Liver (tissue), 9 donors: ENCODE measurements around the gene JAK1. TPM values are rescaled to one million over a fixed set of nuclear protein-coding genes. Genes with fewer than 3 reads are reported as not detected.

Source experiments
- DNase-seq: peaks from one replicate; pipeline ENCODE4 v3.0.0-alpha.2; 2017; ENCODE audit warnings: low spot score
- H3K27ac ChIP-seq, 2 donors: one replicate each; pipeline ENCODE4 v1.7.0; 2013; ENCODE audit warnings: inconsistent platforms in 2 of 2, low read length in 2 of 2, control low read depth in 1 of 2, low read depth in 1 of 2, mild to moderate bottlenecking in 1 of 2
- H3K27me3 ChIP-seq, 4 donors: one replicate each; pipeline versions ENCODE4 v1.6.1 to v1.7.0; 2013; ENCODE audit warnings: low read length in 3 of 4, inconsistent platforms in 1 of 4, mild to moderate bottlenecking in 1 of 4, moderate library complexity in 1 of 4; ENCODE audit not compliant: control insufficient read depth in 4 of 4, insufficient read depth in 4 of 4
- H3K36me3 ChIP-seq, 4 donors: one replicate each; pipeline versions ENCODE4 v1.6.1 to v1.7.0; 2013; ENCODE audit warnings: low read length in 3 of 4, mild to moderate bottlenecking in 3 of 4, low read depth in 1 of 4, moderate library complexity in 1 of 4; ENCODE audit not compliant: control insufficient read depth in 4 of 4, insufficient read depth in 3 of 4
- H3K4me1 ChIP-seq, 4 donors: one replicate each; pipeline versions ENCODE4 v1.6.1 to v1.7.0; 2013; ENCODE audit warnings: low read length in 3 of 4, mild to moderate bottlenecking in 3 of 4, moderate library complexity in 1 of 4; ENCODE audit not compliant: control insufficient read depth in 4 of 4, insufficient read depth in 4 of 4
- H3K4me3 ChIP-seq, 3 donors: one replicate each; pipeline versions ENCODE4 v1.6.1 to v1.7.0; 2013; ENCODE audit warnings: low read length in 3 of 3, control low read depth in 1 of 3, low read depth in 1 of 3, mild to moderate bottlenecking in 1 of 3
- H3K9ac ChIP-seq, 2 donors: one replicate each; pipeline ENCODE4 v1.7.0; 2013; ENCODE audit warnings: low read length in 2 of 2, mild to moderate bottlenecking in 2 of 2, moderate library complexity in 2 of 2, control low read depth in 1 of 2, low read depth in 1 of 2
- H3K9me3 ChIP-seq, 4 donors: one replicate each; pipeline versions ENCODE4 v1.6.1 to v1.7.0; 2013; ENCODE audit warnings: low read length in 3 of 4; ENCODE audit not compliant: control insufficient read depth in 4 of 4
- ATF3 ChIP-seq: IDR thresholded peaks from 2 replicates; pipeline ENCODE4 v1.6.1; 2016; ENCODE audit warnings: antibody characterized with exemption
- EGR1 ChIP-seq, 2 donors: IDR thresholded peaks; 2 replicates each; pipeline ENCODE4 v1.6.1; 2016 to 2018; ENCODE audit warnings: antibody characterized with exemption in 2 of 2, low read depth in 2 of 2
- FOXA1 ChIP-seq: IDR thresholded peaks from 2 replicates; pipeline ENCODE4 v1.6.1; 2016; ENCODE audit warnings: antibody characterized with exemption
- FOXA2 ChIP-seq: IDR thresholded peaks from 2 replicates; pipeline ENCODE4 v1.6.1; 2016; ENCODE audit warnings: antibody characterized with exemption
- GABPA ChIP-seq, 2 donors: IDR thresholded peaks in 1 of 2; conservative IDR thresholded peaks in 1 of 2; 2 replicates each; pipeline ENCODE4 v1.6.1; 2016; ENCODE audit warnings: antibody characterized with exemption in 2 of 2, mild to moderate bottlenecking in 1 of 2, moderate library complexity in 1 of 2
- HNF4A ChIP-seq, 2 donors: conservative IDR thresholded peaks; 2 replicates each; pipeline ENCODE4 v1.6.1; 2016; ENCODE audit warnings: antibody characterized with exemption in 2 of 2, mild to moderate bottlenecking in 2 of 2
- HNF4G ChIP-seq: IDR thresholded peaks from 2 replicates; pipeline ENCODE4 v1.6.1; 2016; ENCODE audit warnings: antibody characterized with exemption
- JUND ChIP-seq, 2 donors: IDR thresholded peaks; 2 replicates each; pipeline ENCODE4 v1.6.1; 2016; ENCODE audit warnings: antibody characterized with exemption in 2 of 2
- NR2F2 ChIP-seq: IDR thresholded peaks from 2 replicates; pipeline ENCODE4 v1.6.1; 2016; ENCODE audit warnings: antibody characterized with exemption
- RAD21 ChIP-seq, 2 donors: IDR thresholded peaks; 2 replicates each; pipeline ENCODE4 v1.6.1; 2016; ENCODE audit warnings: antibody characterized with exemption in 2 of 2, mild to moderate bottlenecking in 2 of 2
- RXRA ChIP-seq, 2 donors: IDR thresholded peaks; 2 replicates each; pipeline ENCODE4 v1.6.1; 2017 to 2018; ENCODE audit warnings: antibody characterized with exemption in 2 of 2, mild to moderate bottlenecking in 1 of 2
- SP1 ChIP-seq: IDR thresholded peaks from 2 replicates; pipeline ENCODE4 v1.6.1; 2018; ENCODE audit warnings: antibody characterized with exemption, mild to moderate bottlenecking
- TAF1 ChIP-seq: conservative IDR thresholded peaks from 2 replicates; pipeline ENCODE4 v1.6.1; 2016; ENCODE audit warnings: antibody characterized with exemption, mild to moderate bottlenecking
- YY1 ChIP-seq: IDR thresholded peaks from 2 replicates; pipeline ENCODE4 v1.6.1; 2016; ENCODE audit warnings: antibody characterized with exemption, mild to moderate bottlenecking
- ZBTB33 ChIP-seq: IDR thresholded peaks from 2 replicates; pipeline ENCODE4 v1.6.1; 2016; ENCODE audit warnings: antibody characterized with exemption
- WGBS: extraction: QIAGEN DNeasy Blood & Tissue Kit; methylation state at CpG from one replicate; pipeline ENCODE4 v1.1.7; 2013; 5-methylcytosine and 5-hydroxymethylcytosine counted together
- polyA plus RNA-seq, 2 donors: library from polyadenylated mRNA; stranded (reverse) in 1 of 2; unstranded in 1 of 2; fragments of 200-250 nt in 1 of 2; fragments of >200 nt in 1 of 2; fragmentation: Nextera tagmentation in 1 of 2; extraction: Ambion mirVana in 1 of 2; gene quantifications; one replicate each; pipeline versions ENCODE4 v1.2.1 to v1.2.3, GENCODE V29; 2013 to 2015
- total RNA-seq, 2 donors: library from RNA; depleted of rRNA; stranded (reverse); fragments of >200 nt; gene quantifications; one replicate each; pipeline ENCODE4 v1.2.3, GENCODE V29; 2014
- TF ChIP-seq, protein P1 (sequence below): IDR thresholded peaks from 2 replicates; pipeline ENCODE4 v1.6.1; 2016; ENCODE audit warnings: antibody characterized with exemption
- TF ChIP-seq, protein P2 (sequence below): IDR thresholded peaks from 2 replicates; pipeline ENCODE4 v1.6.1; 2016; ENCODE audit warnings: antibody characterized with exemption, mild to moderate bottlenecking
- TF ChIP-seq, protein P3 (sequence below): fragments of 150-350 bp; IDR thresholded peaks from 2 replicates; pipeline ENCODE4 v1.5.1; 2017; ENCODE audit warnings: improper control_type of control experiment, low read depth, low read length; ENCODE audit not compliant: missing input control
- donor health status: healthy.
- donor health status: healthy.
- donor health status: healthy.
- donor health status: healthy.
- donor health status: healthy.

The JAK1 gene
- total and polyA plus RNA-seq, 4 donors: 24.1 to 68.6 (median 34.5) TPM

GRCh38 chr1:64950284-64950809 is 16.0 kb downstream of the JAK1 start:
- Histone ChIP-seq H3K27ac (no peak overlapping the region), H3K9me3 (no peaks in the 10 kb centered on the region), H3K27me3 (no peaks in the 10 kb centered on the region), H3K36me3 (no peaks in the 10 kb centered on the region), H3K9ac (no peak overlapping the region), H3K4me3 (no peak overlapping the region), H3K4me1 (peaks cover 9 to 56% (median 42%) of the 10 kb centered on the region in 4 donors)
- TF ChIP-seq JUND (IDR thresholded peaks at IDR 0.05) (no peak), FOXA1 (no peak), ZBTB33 (no peak), RAD21 (IDR thresholded peaks at IDR 0.05) (no peak), EGR1 (IDR thresholded peaks at IDR 0.05; ENCODE audit: low read depth in 2 of 2) (no peak), GABPA (IDR thresholded peaks at IDR 0.05 in 1 of 2, conservative IDR thresholded peaks at IDR 0.05 in 1 of 2) (no peak), SP1 (no peak), NR2F2 (no peak), HNF4A (conservative IDR thresholded peaks at IDR 0.05) (no peak), TAF1 (no peak), HNF4G (no peak), FOXA2 (no peak), YY1 (no peak), ATF3 (no peak), RXRA (IDR thresholded peaks at IDR 0.05) (no peak)
- TF ChIP-seq, protein P1, sequence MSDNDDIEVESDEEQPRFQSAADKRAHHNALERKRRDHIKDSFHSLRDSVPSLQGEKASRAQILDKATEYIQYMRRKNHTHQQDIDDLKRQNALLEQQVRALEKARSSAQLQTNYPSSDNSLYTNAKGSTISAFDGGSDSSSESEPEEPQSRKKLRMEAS: no peak
- TF ChIP-seq, protein P2, sequence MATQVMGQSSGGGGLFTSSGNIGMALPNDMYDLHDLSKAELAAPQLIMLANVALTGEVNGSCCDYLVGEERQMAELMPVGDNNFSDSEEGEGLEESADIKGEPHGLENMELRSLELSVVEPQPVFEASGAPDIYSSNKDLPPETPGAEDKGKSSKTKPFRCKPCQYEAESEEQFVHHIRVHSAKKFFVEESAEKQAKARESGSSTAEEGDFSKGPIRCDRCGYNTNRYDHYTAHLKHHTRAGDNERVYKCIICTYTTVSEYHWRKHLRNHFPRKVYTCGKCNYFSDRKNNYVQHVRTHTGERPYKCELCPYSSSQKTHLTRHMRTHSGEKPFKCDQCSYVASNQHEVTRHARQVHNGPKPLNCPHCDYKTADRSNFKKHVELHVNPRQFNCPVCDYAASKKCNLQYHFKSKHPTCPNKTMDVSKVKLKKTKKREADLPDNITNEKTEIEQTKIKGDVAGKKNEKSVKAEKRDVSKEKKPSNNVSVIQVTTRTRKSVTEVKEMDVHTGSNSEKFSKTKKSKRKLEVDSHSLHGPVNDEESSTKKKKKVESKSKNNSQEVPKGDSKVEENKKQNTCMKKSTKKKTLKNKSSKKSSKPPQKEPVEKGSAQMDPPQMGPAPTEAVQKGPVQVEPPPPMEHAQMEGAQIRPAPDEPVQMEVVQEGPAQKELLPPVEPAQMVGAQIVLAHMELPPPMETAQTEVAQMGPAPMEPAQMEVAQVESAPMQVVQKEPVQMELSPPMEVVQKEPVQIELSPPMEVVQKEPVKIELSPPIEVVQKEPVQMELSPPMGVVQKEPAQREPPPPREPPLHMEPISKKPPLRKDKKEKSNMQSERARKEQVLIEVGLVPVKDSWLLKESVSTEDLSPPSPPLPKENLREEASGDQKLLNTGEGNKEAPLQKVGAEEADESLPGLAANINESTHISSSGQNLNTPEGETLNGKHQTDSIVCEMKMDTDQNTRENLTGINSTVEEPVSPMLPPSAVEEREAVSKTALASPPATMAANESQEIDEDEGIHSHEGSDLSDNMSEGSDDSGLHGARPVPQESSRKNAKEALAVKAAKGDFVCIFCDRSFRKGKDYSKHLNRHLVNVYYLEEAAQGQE: no peak
- TF ChIP-seq, protein P3, sequence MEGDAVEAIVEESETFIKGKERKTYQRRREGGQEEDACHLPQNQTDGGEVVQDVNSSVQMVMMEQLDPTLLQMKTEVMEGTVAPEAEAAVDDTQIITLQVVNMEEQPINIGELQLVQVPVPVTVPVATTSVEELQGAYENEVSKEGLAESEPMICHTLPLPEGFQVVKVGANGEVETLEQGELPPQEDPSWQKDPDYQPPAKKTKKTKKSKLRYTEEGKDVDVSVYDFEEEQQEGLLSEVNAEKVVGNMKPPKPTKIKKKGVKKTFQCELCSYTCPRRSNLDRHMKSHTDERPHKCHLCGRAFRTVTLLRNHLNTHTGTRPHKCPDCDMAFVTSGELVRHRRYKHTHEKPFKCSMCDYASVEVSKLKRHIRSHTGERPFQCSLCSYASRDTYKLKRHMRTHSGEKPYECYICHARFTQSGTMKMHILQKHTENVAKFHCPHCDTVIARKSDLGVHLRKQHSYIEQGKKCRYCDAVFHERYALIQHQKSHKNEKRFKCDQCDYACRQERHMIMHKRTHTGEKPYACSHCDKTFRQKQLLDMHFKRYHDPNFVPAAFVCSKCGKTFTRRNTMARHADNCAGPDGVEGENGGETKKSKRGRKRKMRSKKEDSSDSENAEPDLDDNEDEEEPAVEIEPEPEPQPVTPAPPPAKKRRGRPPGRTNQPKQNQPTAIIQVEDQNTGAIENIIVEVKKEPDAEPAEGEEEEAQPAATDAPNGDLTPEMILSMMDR: no peak
- DNase-seq: no peak
- 59% methylated on average over 6 of the region's 6 CpGs for WGBS
